Measurements from ENCODE around the gene ZEB2.

The ZEB2 gene

GRCh38 chr2:144350151-144350802, 169.6 kb downstream of the ZEB2 start:
- Histone ChIP-seq H3K4me3 (ENCODE audit: low read depth, low read length) (no peak overlapping the region), H3K9me3 (no peaks in the 10 kb centered on the region), H3K36me3 (no peaks in the 10 kb centered on the region), H3K27me3 (no peaks in the 10 kb centered on the region), H3K4me1 (no peaks in the 10 kb centered on the region)
- no peak for TF ChIP-seq CTCF (IDR thresholded peaks at IDR 0.05; ENCODE audit: low read depth, low read length)
- no peak for DNase-seq

DNA sequence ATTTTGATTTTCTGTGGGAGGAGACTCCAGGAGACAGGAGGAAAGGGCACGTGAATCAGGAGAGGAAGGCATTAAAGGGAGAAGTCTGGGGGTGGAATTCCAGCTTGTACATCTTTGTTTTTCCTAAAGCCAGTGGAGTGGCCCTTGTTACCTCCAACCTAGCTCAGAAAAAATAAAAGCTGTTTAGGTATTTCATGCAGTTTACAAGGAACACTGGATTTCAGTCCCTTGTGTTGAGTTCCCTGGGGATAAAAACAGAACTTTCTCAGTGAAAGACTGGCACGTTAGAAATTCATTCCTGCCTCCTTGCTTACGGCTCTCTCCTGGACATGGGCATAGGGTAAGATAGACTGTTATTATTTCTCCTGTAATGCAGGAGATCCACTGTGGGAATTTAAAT, 170.2 kb downstream of the ZEB2 start:
- no peak for TF ChIP-seq CTCF (IDR thresholded peaks at IDR 0.05; ENCODE audit: low read depth, low read length)
- no peaks in the 10 kb centered on the region for H3K27me3 ChIP-seq
- no peak for DNase-seq
- no peaks in the 10 kb centered on the region for H3K9me3 ChIP-seq
- H3K4me3 ChIP-seq (ENCODE audit: low read depth, low read length) = no peak overlapping the region
- H3K4me1 ChIP-seq = no peaks in the 10 kb centered on the region
- no peaks in the 10 kb centered on the region for H3K36me3 ChIP-seq

- H3K4me3 ChIP-seq (ENCODE audit: low read depth, low read length) = no peak overlapping the region
- no peak for DNase-seq
- H3K36me3 ChIP-seq = no peaks in the 10 kb centered on the region
- H3K4me1 ChIP-seq = no peaks in the 10 kb centered on the region
- H3K9me3 ChIP-seq = no peaks in the 10 kb centered on the region
- H3K27me3 ChIP-seq = no peaks in the 10 kb centered on the region
- no peak for TF ChIP-seq CTCF (IDR thresholded peaks at IDR 0.05; ENCODE audit: low read depth, low read length)
Observed at GRCh38 chr2:144348846-144349245, 171.1 kb downstream of the ZEB2 start.

DNA sequence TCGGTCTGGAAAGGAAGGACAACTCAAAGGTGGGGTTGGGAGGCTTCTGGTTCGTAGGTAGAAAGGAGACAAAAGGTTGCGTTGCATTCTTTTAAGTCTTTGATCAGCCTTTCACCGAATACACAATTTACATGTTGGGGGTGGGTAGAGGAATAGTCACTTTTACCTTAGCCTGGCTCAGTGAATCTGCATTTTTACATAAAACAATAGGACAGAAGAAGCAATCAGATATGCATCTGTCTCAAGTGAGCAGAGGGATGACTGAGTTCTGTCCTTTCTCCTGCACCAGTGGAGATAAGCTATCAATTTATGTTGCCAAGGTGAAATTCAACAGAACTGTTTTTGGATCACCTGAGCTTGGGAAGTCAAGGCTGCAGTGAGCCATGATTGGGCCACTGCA, 173.7 kb downstream of the ZEB2 start:
- no peaks in the 10 kb centered on the region for H3K9me3 ChIP-seq
- no peaks in the 10 kb centered on the region for H3K27me3 ChIP-seq
- no peak for DNase-seq
- no peaks in the 10 kb centered on the region for H3K36me3 ChIP-seq
- TF ChIP-seq CTCF (IDR thresholded peaks at IDR 0.05; ENCODE audit: low read depth, low read length) = no peak
- no peaks in the 10 kb centered on the region for H3K4me1 ChIP-seq
- H3K4me3 ChIP-seq (ENCODE audit: low read depth, low read length) = no peak overlapping the region

DNA sequence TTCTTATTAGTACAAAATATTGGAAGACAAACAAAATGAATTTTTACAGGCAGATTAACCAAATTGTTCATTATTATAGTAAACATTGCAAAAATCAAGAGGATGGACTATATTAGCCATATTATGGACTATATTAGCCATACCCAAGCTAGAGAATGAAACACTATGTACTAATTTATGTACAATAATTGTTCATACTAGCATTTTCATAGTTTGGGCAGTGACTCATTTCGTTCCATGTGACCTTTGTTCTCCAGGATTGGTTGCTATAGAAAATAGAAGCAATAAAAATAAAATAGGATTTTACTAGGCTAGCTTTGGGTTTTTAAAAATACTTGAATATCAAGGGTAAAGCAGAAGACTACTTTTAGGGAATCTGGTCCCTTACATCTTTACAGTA, 176.8 kb downstream of the ZEB2 start:
- no peak for TF ChIP-seq CTCF (IDR thresholded peaks at IDR 0.05; ENCODE audit: low read depth, low read length)
- no peak for DNase-seq

GRCh38 chr2:144341538-144341937, 178.4 kb downstream of the ZEB2 start:
- no peaks in the 10 kb centered on the region for H3K27me3 ChIP-seq
- no peaks in the 10 kb centered on the region for H3K4me1 ChIP-seq
- no peaks in the 10 kb centered on the region for H3K9me3 ChIP-seq
- no peak for DNase-seq
- no peak overlapping the region for H3K4me3 ChIP-seq (ENCODE audit: low read depth, low read length)
- H3K36me3 ChIP-seq = no peaks in the 10 kb centered on the region
- TF ChIP-seq CTCF (IDR thresholded peaks at IDR 0.05; ENCODE audit: low read depth, low read length) = no peak

More for the DNA sequence above, 176.8 kb downstream of the ZEB2 start:
- Histone ChIP-seq H3K36me3 (no peaks in the 10 kb centered on the region), H3K4me1 (no peaks in the 10 kb centered on the region), H3K27me3 (no peaks in the 10 kb centered on the region), H3K4me3 (ENCODE audit: low read depth, low read length) (no peak overlapping the region), H3K9me3 (no peaks in the 10 kb centered on the region)
